HS-5 (cell line): ENCODE data around the gene TDRKH.

ENCODE experiments used
- DNase-seq: peaks from one replicate; pipeline ENCODE4 v3.0.0-alpha.2; 2012; ENCODE audit warnings: low read depth

TDRKH gene

DNA sequence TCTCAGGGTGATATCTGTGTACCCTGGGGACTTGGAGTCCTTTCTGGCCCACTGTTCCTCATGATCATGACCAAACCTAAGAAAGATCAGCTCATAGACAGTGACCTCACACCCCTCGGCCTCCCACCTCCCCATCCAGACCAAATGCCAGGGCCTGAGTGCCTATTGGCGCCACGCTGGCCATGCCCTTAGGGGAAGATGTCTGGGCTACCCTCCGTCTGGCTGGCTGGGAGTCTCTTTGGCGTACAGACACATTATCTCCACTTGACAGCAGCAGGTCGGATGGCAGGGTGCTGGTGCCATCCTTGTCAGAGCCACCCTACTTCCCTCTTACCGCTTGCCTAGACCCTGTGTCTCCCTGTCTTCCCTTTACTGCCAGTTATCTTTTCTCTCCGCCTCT is 32.9 kb upstream of the TDRKH start:
- DNase-seq: no peak

GRCh38 chr1:151822404-151822803 is 32.1 kb upstream of the TDRKH start:
- no peak for DNase-seq

DNA sequence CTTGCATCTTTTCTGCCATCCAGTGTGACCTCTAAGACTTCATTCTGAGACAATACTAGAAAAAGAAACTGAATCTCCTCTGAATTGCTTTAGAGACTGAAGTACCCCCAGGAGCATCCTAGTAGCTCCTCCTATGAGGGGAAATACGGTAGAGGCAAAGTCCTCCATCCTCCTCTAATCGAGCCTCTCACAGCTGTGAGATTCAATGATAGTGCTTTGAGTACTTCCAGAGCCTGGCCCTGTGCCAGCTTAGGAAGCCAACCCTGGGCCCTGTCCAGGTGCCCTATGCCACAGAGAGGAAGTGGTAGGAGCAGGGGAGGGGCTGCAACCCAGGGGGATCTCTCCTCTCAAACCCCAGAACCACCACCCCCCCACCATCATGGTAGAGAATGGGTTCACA is 30.6 kb upstream of the TDRKH start:
- no peak for DNase-seq

GRCh38 chr1:151819976-151820623 is 29.8 kb upstream of the TDRKH start:
- no peak for DNase-seq

GRCh38 chr1:151819227-151819835 is 29.0 kb upstream of the TDRKH start:
- no peak for DNase-seq

DNA sequence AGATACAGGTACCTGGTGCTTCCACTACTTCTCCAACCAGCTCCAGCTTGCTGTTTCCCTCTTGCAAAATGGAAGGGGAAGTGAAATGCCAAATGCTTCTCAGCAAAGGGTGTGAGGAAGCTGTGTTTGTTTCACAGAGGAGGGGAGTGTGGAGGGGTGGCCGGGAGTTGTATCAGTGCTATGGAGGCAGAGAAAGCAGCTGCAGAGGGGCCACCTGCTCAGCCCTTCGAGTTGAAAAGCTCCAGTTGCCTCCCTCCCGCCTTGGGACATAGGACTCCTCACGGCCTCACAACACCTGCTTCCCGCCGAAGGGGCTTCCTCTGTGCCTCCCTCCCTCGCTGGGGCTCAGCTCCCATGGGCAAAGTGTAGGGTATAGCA is 27.0 kb upstream of the TDRKH start:
- no peak for DNase-seq

DNA sequence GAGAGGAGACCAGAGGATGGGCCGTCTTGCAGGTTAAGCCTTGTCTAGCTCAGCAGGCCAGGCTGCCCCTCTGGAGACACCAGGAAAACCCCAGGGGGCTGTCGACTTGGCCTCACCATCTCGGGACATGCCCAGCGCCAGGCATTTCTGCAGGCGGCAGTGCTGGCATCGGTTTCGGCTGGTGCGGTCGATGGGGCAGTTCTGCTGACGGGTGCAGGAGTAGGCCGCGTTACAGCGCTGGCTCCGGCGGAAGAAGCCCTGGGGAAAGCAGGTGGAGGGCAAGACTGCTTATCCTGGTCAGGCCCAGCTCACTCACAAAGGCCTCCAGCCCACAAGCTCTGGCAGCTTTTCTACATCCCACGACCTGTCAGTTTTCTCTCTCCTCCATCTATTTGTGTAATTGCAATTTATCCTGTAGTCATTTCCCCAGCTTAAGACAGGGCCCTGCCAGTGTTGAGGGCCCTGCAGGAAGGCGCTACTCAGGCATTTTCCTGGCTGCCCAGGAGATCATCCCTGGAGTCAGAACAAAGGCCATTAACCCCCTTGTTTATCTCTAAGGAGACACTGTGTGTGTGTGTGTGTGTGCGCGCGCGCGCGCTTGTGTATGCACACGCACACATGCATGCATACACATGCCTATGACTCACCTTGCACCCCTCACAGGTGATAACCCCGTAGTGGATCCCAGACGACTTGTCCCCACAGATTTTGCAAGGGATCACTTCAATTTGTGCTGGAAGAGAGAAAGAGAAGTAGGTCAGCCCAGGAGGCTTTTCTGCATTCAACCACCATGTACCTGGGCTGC is 26.4 kb upstream of the TDRKH start:
- DNase-seq: no peak

DNA sequence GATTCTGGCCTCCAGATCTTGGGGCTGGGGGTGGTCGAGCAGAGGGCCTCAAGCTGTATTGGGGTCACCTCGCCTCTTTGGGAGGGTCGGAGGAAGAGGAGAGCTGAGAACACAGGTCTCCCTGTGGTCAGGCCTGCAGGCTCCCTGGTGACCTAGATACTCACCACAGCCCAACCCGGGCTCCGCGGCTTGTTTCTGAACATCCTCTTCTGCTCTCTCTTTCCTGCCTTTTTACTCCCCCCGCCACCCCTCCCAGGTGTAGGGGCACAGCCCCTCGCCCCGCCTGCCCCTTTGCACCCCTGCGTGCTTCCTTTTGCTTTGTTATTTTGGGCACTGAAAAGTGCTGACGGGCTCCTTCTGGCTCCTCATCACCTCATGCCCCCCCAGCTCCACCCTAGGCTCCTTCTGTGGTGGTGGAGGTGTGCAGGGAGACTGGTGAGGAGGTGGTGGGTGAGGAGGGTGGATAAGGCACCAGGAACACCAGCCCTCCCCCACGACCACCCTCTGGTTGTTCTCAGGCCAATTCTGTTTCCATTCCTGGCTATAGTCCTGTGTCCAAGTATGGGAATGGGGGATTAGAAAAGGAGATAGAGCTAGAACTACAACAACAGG is 25.5 kb upstream of the TDRKH start:
- no peak for DNase-seq

- no peak for DNase-seq
Measured at GRCh38 chr1:151814971-151815545, 24.8 kb upstream of the TDRKH start.

DNA sequence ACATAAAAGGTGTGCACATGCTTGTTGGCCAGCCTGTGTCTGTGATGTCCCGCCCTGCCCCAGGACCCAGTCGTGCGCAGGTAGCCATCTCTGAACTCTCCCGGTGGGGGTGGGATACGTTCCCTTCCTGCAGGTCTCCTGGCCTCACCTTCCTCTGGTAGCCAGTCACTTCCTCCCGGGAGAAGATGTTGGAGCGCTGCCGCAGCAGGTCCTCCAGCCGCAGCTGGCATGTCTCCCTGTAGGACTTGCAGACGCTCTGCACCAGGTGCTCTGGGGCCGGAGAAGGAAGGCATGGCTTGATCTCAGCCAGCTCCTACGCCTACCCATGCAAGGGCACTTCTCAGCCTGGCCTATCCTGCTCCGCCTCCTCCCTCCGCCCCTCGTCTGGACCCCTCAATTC is 24.1 kb upstream of the TDRKH start:
- no peak for DNase-seq

- no peak for DNase-seq
Measured at GRCh38 chr1:151813271-151813977, 23.1 kb upstream of the TDRKH start.

GRCh38 chr1:151811181-151811580 is 20.9 kb upstream of the TDRKH start:
- DNase-seq: no peak

DNA sequence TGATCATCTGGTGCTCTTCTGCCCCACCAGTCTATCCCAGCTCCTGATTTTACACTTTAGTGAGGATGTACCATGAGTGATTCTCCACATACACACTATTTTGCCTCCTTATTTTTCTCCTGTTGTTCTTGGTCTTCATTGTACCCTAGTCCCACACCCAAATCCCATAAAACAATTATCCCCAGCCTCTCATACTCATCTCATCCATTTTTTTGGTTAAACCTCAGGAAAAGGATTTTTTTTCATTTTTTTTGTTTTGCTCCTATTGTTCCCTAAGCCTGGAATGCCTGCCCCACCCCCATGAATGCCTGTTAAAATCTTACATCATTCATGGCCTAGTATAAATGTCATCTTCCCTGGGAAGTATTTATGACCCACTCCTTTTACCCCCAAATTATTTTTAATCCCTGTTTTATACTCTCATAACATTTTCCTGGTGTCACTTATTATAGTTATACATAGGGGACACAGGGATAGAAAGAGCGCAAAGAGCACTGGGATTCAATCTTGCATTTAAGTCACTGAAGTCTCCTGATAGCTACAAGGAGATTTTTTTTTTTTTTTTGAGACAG is 19.8 kb upstream of the TDRKH start:
- DNase-seq: no peak

GRCh38 chr1:151809290-151809984 is 19.1 kb upstream of the TDRKH start:
- no peak for DNase-seq

DNA sequence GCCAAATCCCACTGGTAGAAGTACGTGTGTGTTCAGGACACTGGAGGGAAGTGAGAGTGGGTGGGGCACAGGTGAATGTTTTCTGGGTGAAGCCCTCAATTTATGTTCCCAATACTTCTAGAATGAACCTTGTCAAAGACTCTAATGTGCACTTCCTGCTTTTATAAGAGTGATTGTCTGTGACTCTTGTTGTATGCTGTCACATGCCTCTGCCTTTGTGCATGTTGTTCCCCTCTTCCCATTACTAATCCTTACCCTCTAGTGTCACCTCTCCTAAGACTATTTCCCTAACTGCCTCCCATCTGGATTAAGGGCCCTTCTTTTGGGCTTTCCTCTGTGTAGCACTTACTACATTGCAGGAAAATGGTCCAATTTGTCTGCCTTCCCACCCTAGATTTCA is 17.5 kb upstream of the TDRKH start:
- DNase-seq: no peak

- DNase-seq: no peak
Measured at GRCh38 chr1:151807131-151807530, 16.8 kb upstream of the TDRKH start.

DNA sequence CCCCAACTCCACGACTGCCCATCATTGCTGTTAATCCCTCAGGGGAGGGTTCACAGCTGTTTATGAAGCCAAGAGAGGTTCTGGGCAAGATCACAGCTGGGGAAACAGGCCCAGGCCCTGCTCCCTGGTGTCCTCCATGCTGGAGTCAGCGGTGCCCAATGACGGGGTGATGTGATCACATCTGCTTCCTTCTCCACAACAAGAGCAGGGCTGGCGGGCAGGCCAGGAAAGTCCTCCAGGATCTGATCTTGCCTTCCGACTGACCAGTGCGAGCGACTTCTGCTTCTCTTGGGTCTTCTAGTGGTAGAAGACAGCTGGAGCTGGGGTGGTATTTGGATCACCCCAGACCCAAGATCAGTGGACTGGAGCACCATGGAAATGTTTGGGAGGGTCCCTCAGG is 15.9 kb upstream of the TDRKH start:
- no peak for DNase-seq

DNA sequence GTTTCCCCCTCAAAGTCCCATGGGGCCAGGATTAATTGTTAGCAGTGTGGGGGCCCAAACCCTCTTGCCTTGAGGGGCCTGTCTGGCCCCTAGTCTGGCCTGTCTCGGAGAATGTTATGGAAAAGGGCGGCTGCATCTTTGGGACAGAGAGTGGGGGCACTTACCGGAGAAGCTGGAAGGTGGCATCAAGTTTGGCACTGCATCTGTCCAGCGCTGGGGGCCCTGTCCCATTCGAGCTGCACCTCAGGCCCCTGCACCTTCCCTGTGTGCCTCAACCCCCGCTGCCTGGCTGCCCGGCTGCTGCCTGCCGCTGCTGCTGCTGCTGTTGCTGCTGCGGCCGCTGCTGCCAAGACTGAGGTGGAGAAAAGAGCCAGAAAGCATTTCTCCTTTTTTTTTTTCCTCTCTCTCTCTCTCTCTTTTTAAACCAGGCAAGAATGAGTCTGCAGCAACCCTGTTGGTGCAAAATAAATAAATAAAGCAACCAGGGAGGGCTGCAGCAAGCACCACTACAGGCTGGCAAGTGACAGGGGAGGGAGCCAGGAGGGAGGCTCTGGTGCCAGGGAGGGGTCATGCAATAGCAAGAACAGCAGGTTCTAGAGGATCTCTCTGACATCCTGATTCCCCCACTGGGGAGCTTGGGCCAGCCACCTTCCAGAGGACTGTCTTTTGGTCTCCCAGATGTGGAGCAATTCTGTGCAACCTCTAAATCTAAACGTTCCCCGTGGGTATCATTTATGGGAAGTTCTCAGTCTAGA is 14.9 kb upstream of the TDRKH start, which contains the start of gene LINGO4:
TSS of gene LINGO4 (minus strand) at position 354 of the 755 bp plus-strand sequence. CDS start 2,715 bp downstream, outside the sequence.
- DNase-seq: no peak

DNA sequence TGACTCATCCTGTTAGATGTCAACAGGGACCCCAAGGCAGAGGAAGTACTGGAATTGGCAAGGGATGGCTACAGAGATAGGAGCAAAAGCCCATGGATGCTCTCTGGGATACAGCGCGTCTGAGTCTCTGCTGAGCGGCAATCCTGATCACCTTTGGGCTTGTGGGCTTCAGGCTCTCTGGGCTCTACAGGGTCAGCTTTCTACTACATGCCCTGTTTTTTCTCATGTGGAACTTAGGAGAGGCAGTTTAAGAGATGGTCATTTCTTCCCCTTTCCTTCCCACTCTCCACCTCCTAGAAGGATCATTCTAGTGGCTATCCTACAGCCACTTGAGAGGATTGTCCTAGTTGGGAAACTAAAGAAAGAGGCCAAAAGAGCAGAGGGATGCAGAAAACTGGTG is 13.6 kb upstream of the TDRKH start:
- DNase-seq: no peak

DNA sequence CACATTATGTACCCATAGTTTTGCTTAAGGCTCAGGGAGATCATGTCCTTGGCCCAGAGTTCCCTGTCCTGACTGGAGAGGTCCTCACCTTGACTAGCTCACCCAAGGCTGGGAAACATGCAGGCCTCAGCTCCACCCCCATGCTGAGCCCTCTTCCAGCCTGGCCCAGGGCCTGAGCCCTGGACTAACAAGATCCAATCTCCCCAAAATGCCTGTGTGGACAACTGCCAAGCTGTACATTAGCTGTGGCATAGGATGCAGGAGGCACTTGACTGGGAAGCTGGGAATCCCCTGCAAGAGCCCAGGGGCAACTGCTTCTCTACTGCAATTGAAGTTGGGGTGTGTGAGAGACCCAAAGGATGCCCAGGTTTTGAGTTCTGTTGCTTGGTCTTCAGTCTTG is 12.9 kb upstream of the TDRKH start:
- no peak for DNase-seq
